Astrocyte of the cerebellum (primary cell): ENCODE data around the gene LIPH.

Experiments used
- DNase-seq: peaks from one replicate; pipeline ENCODE4 v3.0.0-alpha.2; 2011; ENCODE audit warnings: low read depth
- H3K4me3 ChIP-seq: 2 replicates; pipeline ENCODE4 v1.5.1; 2011; ENCODE audit warnings: mild to moderate bottlenecking, low read depth, low read length, moderate library complexity
- in situ Hi-C: cut with HindIII; loops from 2 replicates; pipeline ENCODE4 v1.10.0; 2017; ENCODE audit warnings: low sequenced_read_pairs
- TF ChIP-seq, protein P1 (sequence below): IDR thresholded peaks from 2 replicates; pipeline ENCODE4 v1.5.1; 2012; ENCODE audit warnings: low read length, low read depth, moderate library complexity, mild to moderate bottlenecking; ENCODE audit errors: missing control alignments

Gene LIPH

DNA sequence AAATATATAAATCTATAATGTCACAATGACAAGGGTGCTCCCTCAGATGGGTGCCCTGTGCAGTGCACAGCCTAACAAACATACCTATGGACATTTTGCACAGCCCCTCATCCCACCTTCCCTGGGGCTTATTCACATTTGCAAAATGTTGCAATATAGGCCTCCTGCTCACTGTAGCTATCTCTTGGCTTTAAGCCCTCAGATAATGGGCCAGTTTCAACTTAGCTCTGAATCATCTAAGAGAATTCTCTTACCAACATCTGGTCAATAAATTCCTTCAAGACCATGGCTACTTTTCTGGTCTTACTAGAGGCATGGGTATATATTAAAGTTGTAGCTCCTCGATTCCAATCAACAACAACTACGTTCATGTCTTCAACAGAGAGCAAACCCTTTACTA, 17.9 kb downstream of the LIPH start:
- in situ Hi-C loops = no loop called here
- DNase-seq = no peak
- TF ChIP-seq, protein P1, sequence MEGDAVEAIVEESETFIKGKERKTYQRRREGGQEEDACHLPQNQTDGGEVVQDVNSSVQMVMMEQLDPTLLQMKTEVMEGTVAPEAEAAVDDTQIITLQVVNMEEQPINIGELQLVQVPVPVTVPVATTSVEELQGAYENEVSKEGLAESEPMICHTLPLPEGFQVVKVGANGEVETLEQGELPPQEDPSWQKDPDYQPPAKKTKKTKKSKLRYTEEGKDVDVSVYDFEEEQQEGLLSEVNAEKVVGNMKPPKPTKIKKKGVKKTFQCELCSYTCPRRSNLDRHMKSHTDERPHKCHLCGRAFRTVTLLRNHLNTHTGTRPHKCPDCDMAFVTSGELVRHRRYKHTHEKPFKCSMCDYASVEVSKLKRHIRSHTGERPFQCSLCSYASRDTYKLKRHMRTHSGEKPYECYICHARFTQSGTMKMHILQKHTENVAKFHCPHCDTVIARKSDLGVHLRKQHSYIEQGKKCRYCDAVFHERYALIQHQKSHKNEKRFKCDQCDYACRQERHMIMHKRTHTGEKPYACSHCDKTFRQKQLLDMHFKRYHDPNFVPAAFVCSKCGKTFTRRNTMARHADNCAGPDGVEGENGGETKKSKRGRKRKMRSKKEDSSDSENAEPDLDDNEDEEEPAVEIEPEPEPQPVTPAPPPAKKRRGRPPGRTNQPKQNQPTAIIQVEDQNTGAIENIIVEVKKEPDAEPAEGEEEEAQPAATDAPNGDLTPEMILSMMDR = no peak
- H3K4me3 ChIP-seq = no peak overlapping the region

GRCh38 chr3:185532901-185533300, 19.5 kb downstream of the LIPH start:
- TF ChIP-seq, protein P1 = no peak
- no peak overlapping the region for H3K4me3 ChIP-seq
- in situ Hi-C loops = no loop called here
- DNase-seq = no peak

GRCh38 chr3:185530856-185531255, 21.5 kb downstream of the LIPH start:
- TF ChIP-seq, protein P1 = no peak

DNA sequence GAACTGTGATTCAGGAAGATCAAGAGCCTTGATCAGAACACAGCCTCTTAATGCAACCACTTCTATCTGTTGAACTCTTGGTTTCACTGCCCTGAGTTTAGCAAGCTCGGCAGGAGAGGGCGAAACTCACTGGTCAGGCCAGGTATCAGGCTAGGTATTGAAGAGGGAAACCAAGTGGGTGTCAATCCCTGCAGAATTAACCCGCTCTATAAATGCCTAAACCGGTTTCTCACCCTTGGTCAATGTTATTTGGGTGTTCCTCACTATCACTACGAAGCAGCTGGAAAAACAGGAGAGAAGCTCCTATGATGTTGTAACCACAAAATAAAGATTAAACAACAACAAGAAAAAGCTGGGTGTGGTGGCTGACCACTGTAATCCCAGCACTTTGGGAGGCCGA, 23.9 kb downstream of the LIPH start:
- no peak overlapping the region for H3K4me3 ChIP-seq
- TF ChIP-seq, protein P1 = no peak
- in situ Hi-C loops = no loop called here

More at GRCh38 chr3:185530856-185531255, 21.5 kb downstream of the LIPH start:
- H3K4me3 ChIP-seq = no peak overlapping the region
- in situ Hi-C loops = no loop called here
- no peak for DNase-seq

GRCh38 chr3:185527364-185527763, 25.0 kb downstream of the LIPH start:
- no peak for DNase-seq
- TF ChIP-seq, protein P1 = no peak
- no peak overlapping the region for H3K4me3 ChIP-seq
- in situ Hi-C loops = no loop called here

More for the DNA sequence above, 23.9 kb downstream of the LIPH start:
- DNase-seq = no peak

GRCh38 chr3:185526349-185526951, 25.9 kb downstream of the LIPH start:
- in situ Hi-C loops = no loop called here
- H3K4me3 ChIP-seq = no peak overlapping the region
- TF ChIP-seq, protein P1 = no peak
- no peak for DNase-seq
